Calu3 (cell line): ENCODE measurements around the gene NCBP2. TPM values are rescaled to one million over a fixed set of nuclear protein-coding genes. Genes with fewer than 3 reads are reported as not detected.

Experiments
- BruUV-seq: library from RNA; stranded (reverse); fragments of 400-500 nt; replicated peaks from 2 replicates; lab custom pipeline; 2021; lab: Mats Ljungman, UMichigan
- CTCF ChIA-PET: fragments of 300-600 bp; sonication (Branson Sonifier 250); formaldehyde crosslinking; loops from one replicate; lab custom pipeline; 2022; ENCODE audit warnings: antibody characterized with exemption; lab: Charles Lee
- DNase-seq: peaks from one replicate; pipeline ENCODE4 v3.0.0; 2022
- H3K27ac Mint-ChIP-seq: one replicate; pipeline ENCODE4 v1.8.0; 2022; ENCODE audit warnings: mixed read lengths; ENCODE audit not compliant: unreplicated experiment
- H3K27me3 Mint-ChIP-seq: one replicate; pipeline ENCODE4 v1.8.0; 2022; ENCODE audit warnings: mixed read lengths; ENCODE audit not compliant: unreplicated experiment
- H3K36me3 Mint-ChIP-seq: one replicate; pipeline ENCODE4 v1.8.0; 2022; ENCODE audit warnings: mild to moderate bottlenecking, moderate library complexity, mixed read lengths; ENCODE audit not compliant: insufficient read depth, unreplicated experiment
- H3K4me1 Mint-ChIP-seq: one replicate; pipeline ENCODE4 v1.8.0; 2022; ENCODE audit warnings: mild to moderate bottlenecking, low read depth, mixed read lengths; ENCODE audit not compliant: unreplicated experiment
- H3K4me3 Mint-ChIP-seq: one replicate; pipeline ENCODE4 v1.8.0; 2022; ENCODE audit warnings: mild to moderate bottlenecking, low read depth, moderate library complexity, mixed read lengths; ENCODE audit not compliant: unreplicated experiment
- H3K9me3 Mint-ChIP-seq: one replicate; pipeline ENCODE4 v1.8.0; 2022; ENCODE audit warnings: low read depth, mixed read lengths; ENCODE audit not compliant: unreplicated experiment
- intact Hi-C: fragments of 100-400 bp; cut with micrococcal nuclease; formaldehyde crosslinking; loops from one replicate; pipeline ENCODE4 v1.10.0; 2022; ENCODE audit not compliant: unreplicated experiment
- total RNA-seq: library from RNA; stranded (reverse); gene quantifications from 2 replicates; pipeline ENCODE4 v1.2.3, GENCODE V29; 2022
- TF ChIP-seq, protein P1 (sequence below): fragments of 200-600 bp; IDR thresholded peaks from one replicate; pipeline ENCODE4 v1.8.0; 2022; ENCODE audit warnings: antibody characterized with exemption; ENCODE audit not compliant: unreplicated experiment

Gene NCBP2
- total RNA-seq, 1 experiment from 2014 or later, result 67.1 TPM

DNA sequence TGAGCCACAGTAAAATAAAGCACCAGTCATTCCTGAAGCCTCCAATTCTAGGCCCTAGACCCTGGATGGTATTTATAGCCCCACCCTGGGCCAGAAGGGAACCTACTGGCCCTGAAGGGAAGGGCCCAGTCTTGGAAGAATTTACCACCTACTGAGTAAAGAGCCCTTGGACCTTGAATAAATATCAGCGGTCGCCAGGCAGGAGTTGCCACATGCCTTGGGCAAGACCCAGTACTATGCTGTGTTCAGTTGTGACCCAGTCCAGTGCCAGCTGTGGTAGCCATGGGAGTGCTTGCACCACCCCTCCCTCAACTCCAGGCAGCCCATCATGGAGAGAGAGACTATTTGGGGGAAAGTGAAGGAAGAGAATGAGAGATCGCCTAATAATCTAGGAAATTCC lies 27.0 kb downstream of the NCBP2 start:
- Mint-ChIP-seq H3K36me3 (peaks cover 7% of the 10 kb centered on the region), H3K4me1 (no peaks in the 10 kb centered on the region), H3K9me3 (no peaks in the 10 kb centered on the region), H3K27me3 (no peaks in the 10 kb centered on the region), H3K27ac (no peak overlapping the region), H3K4me3 (no peak overlapping the region)
- TF ChIP-seq, protein P1, sequence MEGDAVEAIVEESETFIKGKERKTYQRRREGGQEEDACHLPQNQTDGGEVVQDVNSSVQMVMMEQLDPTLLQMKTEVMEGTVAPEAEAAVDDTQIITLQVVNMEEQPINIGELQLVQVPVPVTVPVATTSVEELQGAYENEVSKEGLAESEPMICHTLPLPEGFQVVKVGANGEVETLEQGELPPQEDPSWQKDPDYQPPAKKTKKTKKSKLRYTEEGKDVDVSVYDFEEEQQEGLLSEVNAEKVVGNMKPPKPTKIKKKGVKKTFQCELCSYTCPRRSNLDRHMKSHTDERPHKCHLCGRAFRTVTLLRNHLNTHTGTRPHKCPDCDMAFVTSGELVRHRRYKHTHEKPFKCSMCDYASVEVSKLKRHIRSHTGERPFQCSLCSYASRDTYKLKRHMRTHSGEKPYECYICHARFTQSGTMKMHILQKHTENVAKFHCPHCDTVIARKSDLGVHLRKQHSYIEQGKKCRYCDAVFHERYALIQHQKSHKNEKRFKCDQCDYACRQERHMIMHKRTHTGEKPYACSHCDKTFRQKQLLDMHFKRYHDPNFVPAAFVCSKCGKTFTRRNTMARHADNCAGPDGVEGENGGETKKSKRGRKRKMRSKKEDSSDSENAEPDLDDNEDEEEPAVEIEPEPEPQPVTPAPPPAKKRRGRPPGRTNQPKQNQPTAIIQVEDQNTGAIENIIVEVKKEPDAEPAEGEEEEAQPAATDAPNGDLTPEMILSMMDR, result no peak
- CTCF ChIA-PET, result no interaction called here
- DNase-seq, result no peak
- intact Hi-C loops, result no loop called here
- BruUV-seq, result no TSS peak

DNA sequence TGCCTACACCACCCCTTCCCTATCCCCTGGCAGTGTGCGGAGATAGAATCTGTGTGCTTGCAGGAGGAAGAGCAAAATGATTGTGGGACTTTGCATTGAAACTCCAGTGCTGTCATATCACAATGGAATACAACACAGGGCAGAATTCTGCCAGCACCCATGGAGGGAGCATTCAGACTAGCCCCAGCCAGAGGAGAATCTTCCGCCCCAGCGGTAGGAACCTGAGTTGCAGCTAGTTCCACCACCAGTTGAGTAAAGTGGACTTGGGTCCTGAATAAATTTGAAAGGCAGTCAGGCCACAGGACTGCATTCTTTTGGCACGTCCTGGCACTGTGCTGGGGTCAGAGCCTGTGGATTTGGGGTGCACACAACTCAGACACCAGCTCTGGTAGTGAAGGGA lies 27.5 kb downstream of the NCBP2 start:
- CTCF ChIA-PET, result no interaction called here
- peaks cover 8% of the 10 kb centered on the region for H3K36me3 Mint-ChIP-seq

DNA sequence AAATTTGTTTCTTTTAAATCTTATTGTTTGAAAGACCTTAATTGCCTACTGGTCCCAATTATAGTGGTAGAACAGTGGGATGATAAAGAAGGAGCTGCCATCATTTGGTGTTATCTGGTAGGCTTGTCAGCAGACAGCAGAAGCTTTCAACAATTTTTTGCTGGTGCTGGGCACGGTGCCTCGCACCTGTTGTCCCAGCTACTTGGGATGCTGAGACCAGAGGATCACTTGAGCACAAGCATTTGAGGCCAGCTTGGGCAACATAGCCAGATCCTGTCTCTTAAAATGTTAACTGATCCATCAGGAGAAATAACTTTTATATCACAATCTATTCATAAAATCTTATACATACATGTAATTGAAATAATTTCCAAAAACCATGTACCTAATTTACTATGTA lies 38.6 kb downstream of the NCBP2 start:
- TF ChIP-seq, protein P1, result no peak
- no peaks in the 10 kb centered on the region for H3K4me1 Mint-ChIP-seq
- intact Hi-C loops, result no loop called here
- peaks cover 42% of the 10 kb centered on the region for H3K36me3 Mint-ChIP-seq
- DNase-seq, result no peak
- H3K9me3 Mint-ChIP-seq, result no peaks in the 10 kb centered on the region
- no TSS peak for BruUV-seq
- CTCF ChIA-PET, result no interaction called here
- no peaks in the 10 kb centered on the region for H3K27me3 Mint-ChIP-seq
- H3K27ac Mint-ChIP-seq, result no peak overlapping the region
- no peak overlapping the region for H3K4me3 Mint-ChIP-seq

More for the DNA sequence above, 27.5 kb downstream of the NCBP2 start:
- H3K27ac Mint-ChIP-seq, result no peak overlapping the region
- DNase-seq, result no peak
- no peaks in the 10 kb centered on the region for H3K27me3 Mint-ChIP-seq
- no peak overlapping the region for H3K4me3 Mint-ChIP-seq
- intact Hi-C loops, result no loop called here
- H3K4me1 Mint-ChIP-seq, result no peaks in the 10 kb centered on the region
- no peaks in the 10 kb centered on the region for H3K9me3 Mint-ChIP-seq
- no TSS peak for BruUV-seq
- TF ChIP-seq, protein P1, result no peak

DNA sequence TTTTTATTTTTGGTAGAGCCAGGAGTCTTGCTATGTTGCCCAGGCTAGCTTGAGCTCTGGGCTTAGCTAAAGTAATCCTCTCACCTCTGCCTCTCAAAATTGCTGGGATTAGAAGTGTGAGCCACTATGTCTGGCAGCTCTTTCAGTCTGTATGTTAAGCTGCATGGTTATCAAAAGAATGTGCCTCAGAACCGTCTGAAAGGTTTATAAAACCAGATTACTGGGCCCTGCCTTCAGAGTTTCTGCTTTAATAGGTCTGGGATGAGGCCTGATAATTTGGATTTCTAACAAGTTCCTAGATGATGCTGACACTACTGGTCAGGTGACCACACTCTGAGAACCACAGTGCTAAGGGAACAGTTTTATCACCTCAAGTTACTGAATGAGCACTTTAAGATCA lies 40.0 kb downstream of the NCBP2 start:
- CTCF ChIA-PET, result no interaction called here
- intact Hi-C loops, result no loop called here
- H3K36me3 Mint-ChIP-seq, result peaks cover 34% of the 10 kb centered on the region

More for the DNA sequence above, 40.0 kb downstream of the NCBP2 start:
- TF ChIP-seq, protein P1, result no peak
- Mint-ChIP-seq H3K9me3 (no peaks in the 10 kb centered on the region), H3K4me3 (no peak overlapping the region), H3K4me1 (no peaks in the 10 kb centered on the region), H3K27ac (no peak overlapping the region), H3K27me3 (no peaks in the 10 kb centered on the region)
- no peak for DNase-seq
- no TSS peak for BruUV-seq
